Activated CD4-positive, CD25-positive, alpha-beta regulatory T cell (primary cell): ENCODE measurements around the gene ERC2.
A peak's percentile ranks its signal among the peaks of the same experiment; 100 is the strongest.
"Not testable (repeated sequence)": the region's sequence is repeated elsewhere in the genome, so short reads cannot be mapped to it uniquely, and the experiment has no call there.

Experiments used
- DNase-seq, 4 experiments: peaks; one replicate each; lab custom pipeline; 2025; lab: John Stamatoyannopoulos, UW

ERC2 gene

GRCh38 chr3:56468184-56469106, at the start of gene ERC2:
ERC2 (minus strand) TSS chr3:56468467.
- no peak for DNase-seq

GRCh38 chr3:56502738-56503137, 34.5 kb upstream of the ERC2 start:
- no peak for DNase-seq

GRCh38 chr3:56496376-56496775, 28.1 kb upstream of the ERC2 start:
- not testable (repeated sequence) for DNase-seq

DNA sequence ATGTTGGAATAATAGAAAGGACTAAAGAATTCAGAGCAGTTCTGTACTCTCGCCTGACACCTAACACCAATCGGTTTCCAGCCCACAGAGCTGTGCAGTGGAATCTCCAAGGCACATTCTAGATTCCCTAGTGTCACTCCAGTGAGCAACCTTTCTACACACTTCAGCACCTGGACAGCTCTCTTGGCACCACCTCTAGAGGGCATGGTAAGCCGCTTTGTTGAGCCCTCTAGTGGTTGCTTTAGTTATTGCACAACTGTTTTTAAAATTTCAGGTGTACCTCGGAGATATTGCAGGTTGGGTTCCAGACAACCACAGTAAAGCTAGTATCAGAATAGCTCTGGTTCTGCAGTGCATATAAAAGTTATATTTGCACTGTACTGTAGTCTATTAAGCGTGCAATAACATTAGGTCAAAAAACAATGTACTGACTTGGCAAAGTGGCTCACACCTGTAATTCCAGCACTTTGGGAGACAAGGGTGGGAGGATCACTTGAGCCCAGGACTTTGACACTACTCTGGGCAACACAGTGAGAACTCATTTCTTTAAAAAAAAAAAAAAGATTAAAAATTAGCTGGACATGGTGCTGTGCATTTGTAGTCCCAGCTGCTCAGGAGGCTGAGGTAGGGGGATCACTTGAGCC, 26.5 kb upstream of the ERC2 start:
- DNase-seq, result peak; percentile 18 to 51 (median 45)

- DNase-seq, result no peak
Measured at GRCh38 chr3:56491566-56491965, 23.3 kb upstream of the ERC2 start.

- no peak for DNase-seq
Measured at GRCh38 chr3:56488812-56489600, 20.7 kb upstream of the ERC2 start.

- no peak for DNase-seq
Measured at GRCh38 chr3:56484525-56485032, 16.3 kb upstream of the ERC2 start.

- no peak for DNase-seq
Measured at GRCh38 chr3:56484122-56484521, 15.9 kb upstream of the ERC2 start.

DNA sequence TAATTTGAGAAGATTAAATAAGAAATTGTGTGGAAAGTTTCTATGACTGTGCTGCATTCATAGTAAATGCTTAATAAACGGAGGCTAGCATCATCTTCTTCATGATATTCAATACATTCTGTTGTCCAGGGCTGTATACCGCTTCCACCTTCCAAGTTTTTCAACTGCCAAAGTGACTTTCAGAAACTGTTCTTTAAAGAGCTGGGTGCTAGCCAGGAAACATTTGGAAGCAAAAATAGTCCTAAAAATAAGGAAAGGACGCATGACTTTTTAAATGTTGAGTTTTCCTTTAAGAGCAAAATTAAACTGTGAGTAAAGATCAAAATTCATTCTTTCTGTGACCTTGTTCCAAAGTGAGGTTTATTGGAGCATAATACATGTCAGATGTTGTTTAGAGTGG, 9.4 kb upstream of the ERC2 start:
- no peak for DNase-seq

- no peak for DNase-seq
Measured at GRCh38 chr3:56476771-56477170, 8.5 kb upstream of the ERC2 start.

- DNase-seq, result no peak
Measured at GRCh38 chr3:56471771-56472170, 3.5 kb upstream of the ERC2 start.

- DNase-seq, result no peak
Measured at GRCh38 chr3:56469141-56469540, 874 bp upstream of the ERC2 start.

DNA sequence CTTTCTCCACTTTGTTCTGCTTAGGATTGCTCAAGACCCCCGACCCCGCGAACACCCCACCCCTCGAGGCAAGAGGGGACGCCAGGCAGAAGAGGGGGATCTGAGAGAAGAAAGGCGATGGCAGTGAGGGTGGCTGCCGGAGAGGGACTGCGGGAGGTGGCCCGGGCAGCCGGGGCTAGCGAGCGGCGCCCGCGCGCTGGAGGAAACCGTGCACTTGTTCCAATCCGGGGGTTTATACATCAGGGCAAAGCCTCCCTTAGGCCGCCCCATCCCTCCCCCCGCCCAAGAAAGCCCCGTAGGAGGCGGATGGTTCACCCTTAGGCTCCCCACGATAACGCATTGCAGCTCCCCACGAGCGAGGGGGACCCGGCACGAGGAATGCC, 475 bp downstream of the ERC2 start:
- DNase-seq, result no peak

DNA sequence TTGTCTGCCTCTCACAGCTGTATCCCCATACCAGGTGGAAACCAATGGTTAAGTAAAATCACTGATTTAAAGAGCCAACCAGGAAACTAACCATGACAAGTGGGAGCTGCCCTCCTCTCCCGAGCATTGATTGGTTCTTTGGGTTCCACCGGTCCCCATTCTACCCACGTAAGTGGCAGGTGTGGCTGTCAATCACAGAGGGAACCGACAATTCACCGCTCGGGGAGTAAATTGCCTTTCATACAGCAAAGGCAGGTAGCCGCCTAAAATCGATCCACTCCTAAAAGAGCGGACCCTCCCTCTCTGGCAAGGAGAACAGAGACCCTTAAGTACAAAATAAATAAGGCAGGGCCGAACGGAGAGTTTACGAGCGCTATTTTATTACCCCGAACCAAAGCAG, 1.2 kb downstream of the ERC2 start:
- DNase-seq, result no peak

DNA sequence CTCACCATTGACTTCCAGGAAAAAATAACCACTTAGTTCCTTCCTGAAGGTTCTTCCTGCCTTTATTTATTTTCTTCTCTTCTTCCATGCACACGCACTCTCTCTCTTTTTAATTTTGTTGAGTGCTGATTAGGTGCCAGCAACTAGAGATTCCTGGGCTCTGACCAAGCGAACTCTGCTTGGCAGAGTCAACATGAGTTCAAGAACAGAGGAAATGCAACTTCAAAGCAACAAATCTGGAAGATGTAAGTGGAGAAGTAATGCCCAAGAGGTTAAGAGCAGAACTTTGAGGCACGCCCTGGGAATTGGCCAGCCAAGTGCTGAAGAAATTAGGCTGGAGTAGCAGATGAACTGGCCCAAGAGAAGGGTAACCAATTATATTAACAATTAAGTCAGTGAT, 8.5 kb downstream of the ERC2 start:
- DNase-seq, result no peak

DNA sequence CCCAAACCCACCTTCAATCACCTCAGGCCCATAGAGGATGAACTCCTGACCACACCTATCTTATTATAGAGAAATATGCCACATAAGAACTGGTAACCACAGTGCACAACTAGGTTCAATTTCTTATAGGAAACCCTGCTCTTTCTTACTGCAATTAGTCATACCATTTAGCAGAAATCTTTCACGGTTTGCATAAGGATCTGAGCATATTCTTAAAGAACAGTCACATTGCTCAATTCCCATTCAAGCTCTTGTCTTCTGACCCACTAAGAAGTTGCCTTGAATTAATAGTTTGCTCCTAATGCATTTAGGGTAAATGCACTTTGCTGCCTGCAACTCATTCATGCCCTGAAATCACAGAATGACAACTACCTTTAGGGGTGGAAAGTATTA, 9.2 kb downstream of the ERC2 start:
- no peak for DNase-seq

DNA sequence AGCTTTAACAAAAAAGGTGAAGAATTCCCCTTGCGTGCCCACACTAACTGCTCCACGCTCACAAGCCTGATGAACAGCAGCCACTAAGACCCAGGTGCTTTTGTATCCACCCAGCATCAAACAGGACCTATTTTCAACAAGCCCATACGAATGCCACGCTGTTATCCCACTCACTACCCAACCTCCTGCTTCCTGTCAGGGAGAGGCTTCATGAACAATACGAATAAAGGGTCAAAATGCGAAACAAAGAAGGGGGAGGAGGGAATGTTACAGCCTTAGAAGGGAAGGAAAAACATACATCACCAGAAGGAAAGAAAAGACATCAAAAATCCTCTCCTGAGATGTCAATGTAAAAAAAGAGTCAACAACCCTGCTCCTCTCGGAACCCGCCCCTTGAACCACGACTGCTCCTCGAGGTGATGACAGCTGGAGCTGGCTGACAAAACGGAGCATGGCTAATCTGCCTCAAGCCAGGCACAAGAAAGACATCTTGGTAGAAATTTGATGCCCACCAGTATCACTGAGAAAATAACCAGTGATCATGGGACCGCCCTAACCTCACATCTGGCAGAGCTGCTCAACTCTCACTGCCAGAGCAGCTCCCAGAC, 9.7 kb downstream of the ERC2 start:
- DNase-seq, result no peak

- no peak for DNase-seq
Measured at GRCh38 chr3:56456117-56456516, 12.2 kb downstream of the ERC2 start.

DNA sequence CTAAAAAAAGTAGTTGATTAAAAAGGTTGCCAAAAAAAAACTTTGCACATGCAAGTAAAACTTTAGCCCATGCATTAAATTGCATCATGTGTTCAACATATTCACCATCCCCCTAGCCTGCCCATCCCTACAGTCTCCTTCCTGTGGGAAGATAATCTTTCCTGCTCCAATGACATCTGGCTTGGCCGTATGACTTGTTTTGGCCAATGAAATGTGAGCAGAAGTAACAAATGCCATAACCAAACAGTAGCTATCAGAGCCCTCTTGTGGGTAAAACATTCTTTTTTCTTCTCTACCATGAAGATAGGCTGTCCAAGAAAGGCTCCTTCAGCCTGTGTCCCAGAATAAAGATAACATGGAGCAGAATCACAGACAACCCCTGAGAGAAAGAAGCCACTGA, 15.3 kb downstream of the ERC2 start:
- DNase-seq, result no peak

DNA sequence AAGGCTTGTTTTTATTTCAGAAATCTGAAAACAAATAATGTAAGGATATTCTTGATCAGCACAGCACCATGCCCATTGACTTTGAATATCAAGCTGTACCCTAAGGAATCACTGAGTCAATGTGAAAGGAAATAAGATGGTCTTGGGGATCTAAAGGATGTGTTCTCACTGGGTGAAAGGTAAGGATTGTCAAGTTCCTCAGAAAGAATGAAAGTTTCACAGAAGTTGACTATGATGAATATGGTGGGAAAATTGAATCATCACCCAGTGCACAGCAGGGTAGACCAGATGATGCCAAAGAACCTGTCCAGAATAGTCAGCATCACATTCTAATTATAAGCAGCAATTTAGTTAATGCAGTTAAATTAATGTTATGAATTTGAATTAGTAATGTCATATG, 16.2 kb downstream of the ERC2 start:
- DNase-seq, result no peak

DNA sequence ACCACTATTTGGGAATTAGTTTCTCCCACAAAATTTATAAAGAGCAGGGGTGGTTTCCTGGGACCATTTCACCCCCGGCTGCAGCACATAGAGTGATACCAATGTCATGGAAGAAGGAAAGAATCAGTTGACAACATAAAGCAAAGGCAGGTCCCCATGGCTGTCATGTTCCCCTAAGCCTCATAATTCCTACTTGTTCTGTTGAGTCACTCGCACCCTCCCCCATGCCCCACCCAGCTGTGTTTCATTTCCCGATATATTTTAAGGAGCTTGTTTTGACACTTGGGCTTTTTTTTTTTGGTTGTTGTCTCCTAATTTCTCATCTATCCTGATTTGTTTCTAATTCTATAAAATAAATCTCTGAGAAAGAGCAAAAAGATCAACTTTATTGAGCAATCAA, 24.9 kb downstream of the ERC2 start:
- no peak for DNase-seq

DNA sequence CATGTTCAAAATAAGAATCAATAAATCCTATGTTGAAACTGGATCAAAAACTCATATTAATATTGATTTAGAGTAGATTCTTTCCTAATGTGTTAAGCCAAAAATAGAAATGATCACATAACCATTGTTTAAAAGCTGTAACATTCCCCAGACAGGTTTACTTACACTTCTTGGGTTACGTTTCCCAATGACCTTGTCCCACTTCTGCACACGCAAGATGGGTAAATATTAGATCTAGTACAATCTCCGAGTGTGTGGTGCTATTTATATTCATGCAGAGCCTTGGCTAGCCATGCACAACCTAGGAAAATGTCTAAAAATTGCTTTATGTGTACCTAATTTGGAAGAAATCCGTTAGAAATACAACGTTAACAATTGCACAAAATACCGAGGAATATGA, 39.6 kb downstream of the ERC2 start:
- no peak for DNase-seq
